ENCODE measurements around the gene UBASH3B.
A peak's percentile ranks its signal among the peaks of the same experiment; 100 is the strongest.
"Not testable (repeated sequence)": the region's sequence is repeated elsewhere in the genome, so short reads cannot be mapped to it uniquely, and the experiment has no call there.

The UBASH3B gene

GRCh38 chr11:122619757-122620156 lies 35.8 kb upstream of the UBASH3B start:
- no peak for TF ChIP-seq CTCF (IDR thresholded peaks at IDR 0.05; ENCODE audit: low read depth, low read length)
- H3K4me3 ChIP-seq (ENCODE audit: low read depth, low read length) = no peak overlapping the region

GRCh38 chr11:122625501-122625900 lies 30.0 kb upstream of the UBASH3B start:
- H3K4me3 ChIP-seq (ENCODE audit: low read depth, low read length) = not testable (repeated sequence)

GRCh38 chr11:122625976-122626665 lies 29.4 kb upstream of the UBASH3B start:
- no peak overlapping the region for H3K4me3 ChIP-seq (ENCODE audit: low read depth, low read length)
- TF ChIP-seq CTCF (IDR thresholded peaks at IDR 0.05; ENCODE audit: low read depth, low read length) = no peak

- H3K4me3 ChIP-seq (ENCODE audit: low read depth, low read length) = no peak overlapping the region
- no peak for TF ChIP-seq CTCF (IDR thresholded peaks at IDR 0.05; ENCODE audit: low read depth, low read length)
These were observed 27.8 kb upstream of the UBASH3B start for GRCh38 chr11:122627745-122628144.

GRCh38 chr11:122628810-122629555 lies 26.5 kb upstream of the UBASH3B start:
- H3K4me3 ChIP-seq (ENCODE audit: low read depth, low read length) = no peak overlapping the region
- peak; percentile 93 for TF ChIP-seq CTCF (IDR thresholded peaks at IDR 0.05; ENCODE audit: low read depth, low read length)

- no peak for TF ChIP-seq CTCF (IDR thresholded peaks at IDR 0.05; ENCODE audit: low read depth, low read length)
These were observed 23.2 kb upstream of the UBASH3B start for GRCh38 chr11:122632181-122632824.

GRCh38 chr11:122633219-122633829 lies 22.2 kb upstream of the UBASH3B start:
- no peak overlapping the region for H3K4me3 ChIP-seq (ENCODE audit: low read depth, low read length)
- peak; percentile 49 for TF ChIP-seq CTCF (IDR thresholded peaks at IDR 0.05; ENCODE audit: low read depth, low read length)

More at GRCh38 chr11:122632181-122632824, 23.2 kb upstream of the UBASH3B start:
- H3K4me3 ChIP-seq (ENCODE audit: low read depth, low read length) = no peak overlapping the region

Measured in WI38 (cell line).